Prostate gland (tissue), 2 donors: Measurements from ENCODE around the gene SPTAN1. TPM values are rescaled to one million over a fixed set of nuclear protein-coding genes. Genes with fewer than 3 reads are reported as not detected.

Experiments used
- DNase-seq: peaks from one replicate; pipeline ENCODE4 v3.0.0-alpha.2; 2019; ENCODE audit warnings: low spot score
- H3K27ac ChIP-seq, 2 donors: fragments of 200-600 bp; sonication (generic); 2 replicates each; pipeline ENCODE4 v1.5.1; 2017 to 2019
- H3K27me3 ChIP-seq: fragments of 200-600 bp; sonication (generic); replicated peaks from 2 replicates; pipeline ENCODE4 v1.5.1; 2019; ENCODE audit not compliant: insufficient read depth
- H3K36me3 ChIP-seq, 2 donors: fragments of 200-600 bp; sonication (generic); 1 replicate in 1 of 2; 2 replicates in 1 of 2; pipeline versions ENCODE4 v1.5.1 to v1.8.1; 2017 to 2019
- H3K4me1 ChIP-seq: fragments of 200-600 bp; sonication (generic); replicated peaks from 2 replicates; pipeline ENCODE4 v1.5.1; 2019
- H3K4me3 ChIP-seq, 2 donors: fragments of 200-600 bp; sonication (generic); 2 replicates each; pipeline ENCODE4 v1.5.1; 2017 to 2019
- H3K9me3 ChIP-seq: fragments of 200-600 bp; sonication (generic); 2 replicates; pipeline ENCODE4 v1.5.1; 2017
- POLR2A ChIP-seq: fragments of 450-650 bp; IDR thresholded peaks from one replicate; pipeline ENCODE4 v1.6.1; 2016; ENCODE audit warnings: antibody characterized with exemption, mild to moderate bottlenecking
- POLR2AphosphoS5 ChIP-seq: sonication (generic); formaldehyde crosslinking; IDR thresholded peaks from one replicate; pipeline ENCODE4 v1.6.1; 2017; ENCODE audit warnings: antibody characterized with exemption
- WGBS: methylation state at CpG from one replicate; pipeline ENCODE4 v1.1.5; 2018; 5-methylcytosine and 5-hydroxymethylcytosine counted together
- intact Hi-C: fragments of 100-400 bp; cut with DNase I; formaldehyde crosslinking; loops from one replicate; pipeline ENCODE4 v1.14.2; 2022
- total RNA-seq, 2 donors: library from RNA; depleted of rRNA; stranded (reverse); fragments of >200 nt; gene quantifications; one replicate each; pipeline ENCODE4 v1.1.0, GENCODE V29; 2016
- TF ChIP-seq, protein P1 (sequence below), 4 experiments: fragments of 200-600 bp in 2 of 4; fragments of 450-650 bp in 2 of 4; sonication (generic) in 2 of 4; IDR thresholded peaks; 1 replicate in 3 of 4; 2 replicates in 1 of 4; pipeline ENCODE4 v1.5.1; 2016 to 2019; ENCODE audit warnings: antibody characterized with exemption in 4 of 4, mild to moderate bottlenecking in 2 of 4, moderate library complexity in 2 of 4

The SPTAN1 gene
- total RNA-seq, 2 donors from 2014 or later, result 130 to 472 TPM

DNA sequence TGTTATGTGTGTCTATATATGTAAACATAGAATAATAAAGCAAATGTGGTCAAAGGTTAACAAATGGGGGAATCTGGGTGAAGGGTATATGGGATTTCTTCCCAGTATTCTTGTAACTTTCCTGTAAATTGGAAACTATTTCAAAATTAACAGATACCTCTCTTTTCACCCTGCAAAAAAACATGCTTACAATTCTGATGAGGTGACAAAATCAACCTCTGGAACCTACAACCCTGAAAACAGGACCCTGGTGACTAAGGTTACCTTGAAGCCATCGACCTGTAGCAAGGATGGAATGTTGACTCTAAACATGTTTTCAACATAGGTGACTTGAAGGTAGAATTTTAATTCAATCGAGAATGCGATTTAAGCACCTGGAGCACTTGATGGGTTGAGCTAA lies 5.9 kb upstream of the SPTAN1 start:
- Histone ChIP-seq H3K9me3 (no peaks in the 10 kb centered on the region), H3K27me3 (no peaks in the 10 kb centered on the region), H3K36me3 (no peaks in the 10 kb centered on the region), H3K4me1 (no peaks in the 10 kb centered on the region), H3K4me3 (no peak overlapping the region), H3K27ac (no peak overlapping the region)
- intact Hi-C loops, result no loop called here
- TF ChIP-seq, protein P1, sequence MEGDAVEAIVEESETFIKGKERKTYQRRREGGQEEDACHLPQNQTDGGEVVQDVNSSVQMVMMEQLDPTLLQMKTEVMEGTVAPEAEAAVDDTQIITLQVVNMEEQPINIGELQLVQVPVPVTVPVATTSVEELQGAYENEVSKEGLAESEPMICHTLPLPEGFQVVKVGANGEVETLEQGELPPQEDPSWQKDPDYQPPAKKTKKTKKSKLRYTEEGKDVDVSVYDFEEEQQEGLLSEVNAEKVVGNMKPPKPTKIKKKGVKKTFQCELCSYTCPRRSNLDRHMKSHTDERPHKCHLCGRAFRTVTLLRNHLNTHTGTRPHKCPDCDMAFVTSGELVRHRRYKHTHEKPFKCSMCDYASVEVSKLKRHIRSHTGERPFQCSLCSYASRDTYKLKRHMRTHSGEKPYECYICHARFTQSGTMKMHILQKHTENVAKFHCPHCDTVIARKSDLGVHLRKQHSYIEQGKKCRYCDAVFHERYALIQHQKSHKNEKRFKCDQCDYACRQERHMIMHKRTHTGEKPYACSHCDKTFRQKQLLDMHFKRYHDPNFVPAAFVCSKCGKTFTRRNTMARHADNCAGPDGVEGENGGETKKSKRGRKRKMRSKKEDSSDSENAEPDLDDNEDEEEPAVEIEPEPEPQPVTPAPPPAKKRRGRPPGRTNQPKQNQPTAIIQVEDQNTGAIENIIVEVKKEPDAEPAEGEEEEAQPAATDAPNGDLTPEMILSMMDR (IDR thresholded peaks at IDR 0.05), result no peak
- TF ChIP-seq POLR2A, result no peak
- no peak for TF ChIP-seq POLR2AphosphoS5
- 96% methylated on average over 3 of the region's 3 CpGs for WGBS
- DNase-seq, result no peak

DNA sequence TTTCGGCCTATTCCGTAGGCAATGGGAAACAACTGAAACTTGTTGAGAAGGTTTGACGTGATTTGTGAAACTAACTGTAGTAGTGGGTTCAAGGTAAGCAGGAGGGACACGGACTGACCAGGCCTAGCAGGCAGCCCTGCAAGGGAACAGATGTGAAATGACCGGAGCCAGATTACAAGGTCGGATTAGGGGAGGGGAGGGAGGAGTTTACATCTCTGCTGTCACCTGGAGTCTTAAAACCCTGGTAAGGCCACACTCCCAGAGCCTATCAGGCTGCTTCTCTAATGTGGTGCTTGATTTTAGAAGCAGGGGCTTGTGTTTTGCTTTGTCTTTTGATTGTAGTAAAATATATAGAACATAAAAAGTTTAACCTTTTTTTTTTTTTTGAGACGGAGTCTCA lies 3.5 kb upstream of the SPTAN1 start:
- Histone ChIP-seq H3K9me3 (no peaks in the 10 kb centered on the region), H3K4me3 (no peak overlapping the region), H3K36me3 (no peaks in the 10 kb centered on the region), H3K4me1 (peaks cover 4% of the 10 kb centered on the region), H3K27ac (no peak overlapping the region), H3K27me3 (no peaks in the 10 kb centered on the region)
- 88% methylated on average over 7 of the region's 7 CpGs for WGBS
- TF ChIP-seq, protein P1 (IDR thresholded peaks at IDR 0.05), result no peak
- TF ChIP-seq POLR2A (no peak), POLR2AphosphoS5 (no peak)
- DNase-seq, result no peak
- intact Hi-C loops, result no loop called here

DNA sequence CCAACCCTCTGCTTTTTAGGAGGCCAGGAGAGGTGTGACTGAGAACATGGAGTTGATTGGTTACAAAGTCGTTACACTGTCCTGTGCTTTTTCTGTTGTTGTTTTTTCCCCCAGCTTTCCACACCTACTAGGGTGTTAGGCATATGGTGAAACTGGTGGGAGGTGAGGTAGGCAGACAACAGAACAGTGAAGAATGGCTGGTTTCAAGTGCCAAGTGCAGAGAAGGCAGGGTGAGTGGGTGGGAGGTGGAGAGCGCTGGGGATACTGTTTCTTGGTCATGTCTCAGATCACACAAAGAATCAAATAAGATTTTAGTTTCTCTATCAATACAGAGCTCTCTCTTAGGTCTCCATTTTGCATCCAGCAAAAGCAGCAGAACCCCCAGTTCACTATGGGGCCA lies 2.2 kb upstream of the SPTAN1 start:
- H3K4me3 ChIP-seq, result no peak overlapping the region
- no peaks in the 10 kb centered on the region for H3K9me3 ChIP-seq
- H3K4me1 ChIP-seq, result peaks cover 4% of the 10 kb centered on the region
- WGBS, result 61% methylated on average over 2 of the region's 2 CpGs
- TF ChIP-seq, protein P1 (IDR thresholded peaks at IDR 0.05), result no peak
- TF ChIP-seq POLR2A (no peak), POLR2AphosphoS5 (no peak)
- no peak for DNase-seq
- no peaks in the 10 kb centered on the region for H3K36me3 ChIP-seq
- no peaks in the 10 kb centered on the region for H3K27me3 ChIP-seq
- no peak overlapping the region for H3K27ac ChIP-seq
- intact Hi-C loops, result loop anchor here (5.0 to 10.0 kb wide), 2 partner anchors 43 to 55 kb away; no protein-coding TSS in a partner anchor

DNA sequence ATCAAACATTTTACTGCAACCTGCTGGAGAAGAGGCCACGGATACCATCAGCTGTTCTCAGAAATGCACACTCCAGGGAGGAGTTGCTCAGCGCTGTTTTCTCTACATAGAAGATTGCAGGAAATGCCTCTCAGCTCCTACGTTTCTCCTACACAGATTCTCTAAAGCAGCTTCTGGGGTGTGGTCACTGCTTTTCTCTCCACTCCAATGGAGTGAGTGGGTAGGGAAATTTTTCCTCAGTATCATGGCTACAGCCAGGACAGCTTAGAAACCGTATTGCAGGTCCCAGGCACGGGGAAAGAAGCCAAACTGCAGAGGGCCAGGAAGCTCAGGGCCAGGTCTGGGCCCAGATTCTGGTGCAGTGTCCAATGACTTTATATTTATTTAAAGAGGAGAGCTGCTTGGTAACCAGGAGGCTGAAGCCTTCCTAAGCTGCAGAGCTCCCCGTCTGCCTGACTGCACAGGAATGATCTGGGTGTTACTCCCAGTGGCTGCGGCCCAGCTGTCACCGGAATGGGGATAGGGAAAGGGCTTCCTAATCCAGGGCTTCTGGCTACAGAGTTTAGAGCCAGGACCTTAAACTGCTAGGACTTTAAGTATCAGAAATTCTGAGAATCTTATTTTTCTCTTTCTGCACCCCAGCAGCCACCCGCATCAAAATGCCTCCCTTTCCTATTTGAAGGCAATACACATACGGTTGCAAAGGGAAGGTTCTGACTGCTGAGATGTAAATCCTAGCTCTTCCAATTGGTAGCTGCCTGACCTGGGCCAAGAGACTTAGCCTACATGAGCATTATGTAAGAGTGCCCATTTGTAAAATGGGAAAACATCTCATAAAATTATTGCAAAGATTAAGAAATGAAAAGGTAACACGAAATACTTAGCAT lies 1.4 kb upstream of the SPTAN1 start:
- no peak for DNase-seq
- WGBS, result 42% methylated on average over 11 of the region's 11 CpGs
- peak overlapping the region; percentile 95 to 97 for H3K27ac ChIP-seq
- intact Hi-C loops, result loop anchor here (5.0 to 10.0 kb wide), 2 partner anchors 44 to 54 kb away; no protein-coding TSS in a partner anchor
- H3K27me3 ChIP-seq, result no peaks in the 10 kb centered on the region
- H3K4me3 ChIP-seq, result peak overlapping the region in 1 of 2 donors; percentile 99
- no peaks in the 10 kb centered on the region for H3K9me3 ChIP-seq
- peaks cover 4% of the 10 kb centered on the region for H3K4me1 ChIP-seq
- H3K36me3 ChIP-seq, result no peaks in the 10 kb centered on the region
- TF ChIP-seq POLR2AphosphoS5 (no peak), POLR2A (no peak)
- TF ChIP-seq, protein P1 (IDR thresholded peaks at IDR 0.05), result no peak
